Fibroblast of mammary gland (primary cell): ENCODE measurements around the gene TOPBP1.
A peak's percentile ranks its signal among the peaks of the same experiment; 100 is the strongest.

Source experiments
- DNase-seq: peaks from one replicate; pipeline ENCODE4 v3.0.0-alpha.2; 2010; ENCODE audit warnings: low read depth
- H3K4me3 ChIP-seq: 2 replicates; pipeline ENCODE4 v1.5.1; 2011; ENCODE audit warnings: low read depth, mild to moderate bottlenecking, low read length, moderate library complexity; ENCODE audit not compliant: control insufficient read depth
- CTCF ChIP-seq: conservative IDR thresholded peaks from 2 replicates; pipeline ENCODE4 v1.5.1; 2011; ENCODE audit warnings: low read depth, low read length, inconsistent platforms; ENCODE audit not compliant: control insufficient read depth, insufficient read depth

The TOPBP1 gene

DNA sequence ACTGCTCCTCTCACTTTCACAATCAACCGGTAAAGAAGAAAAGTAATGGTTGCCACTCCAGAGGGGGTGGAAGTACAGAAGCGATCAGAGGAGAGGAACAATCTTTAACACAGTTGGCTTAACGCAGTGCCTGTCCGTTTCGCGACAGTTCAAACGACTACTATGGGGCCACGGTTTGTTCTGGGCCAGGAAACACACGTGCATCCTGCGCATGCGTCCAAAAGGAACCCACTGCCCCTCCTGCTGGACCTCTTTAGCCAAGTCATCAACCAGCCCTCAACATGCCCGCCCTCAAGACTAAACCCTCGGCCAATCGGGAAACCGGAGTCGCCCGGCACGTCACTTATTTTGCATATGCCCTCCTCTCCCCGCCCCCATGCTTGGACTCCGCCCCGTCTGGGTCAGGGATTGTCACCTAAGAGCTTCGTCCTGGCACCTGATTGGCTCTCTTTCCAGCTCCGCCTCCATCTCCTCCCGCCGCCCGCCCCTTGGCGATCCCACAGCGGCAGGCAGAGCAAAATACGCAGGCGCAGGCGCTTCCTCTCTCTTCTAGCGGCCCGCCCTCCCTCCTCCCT, 88.6 kb downstream of the TOPBP1 start:
- H3K4me3 ChIP-seq, result peak overlapping the region; percentile 50
- DNase-seq, result peak; percentile 100
- TF ChIP-seq CTCF, result no peak

DNA sequence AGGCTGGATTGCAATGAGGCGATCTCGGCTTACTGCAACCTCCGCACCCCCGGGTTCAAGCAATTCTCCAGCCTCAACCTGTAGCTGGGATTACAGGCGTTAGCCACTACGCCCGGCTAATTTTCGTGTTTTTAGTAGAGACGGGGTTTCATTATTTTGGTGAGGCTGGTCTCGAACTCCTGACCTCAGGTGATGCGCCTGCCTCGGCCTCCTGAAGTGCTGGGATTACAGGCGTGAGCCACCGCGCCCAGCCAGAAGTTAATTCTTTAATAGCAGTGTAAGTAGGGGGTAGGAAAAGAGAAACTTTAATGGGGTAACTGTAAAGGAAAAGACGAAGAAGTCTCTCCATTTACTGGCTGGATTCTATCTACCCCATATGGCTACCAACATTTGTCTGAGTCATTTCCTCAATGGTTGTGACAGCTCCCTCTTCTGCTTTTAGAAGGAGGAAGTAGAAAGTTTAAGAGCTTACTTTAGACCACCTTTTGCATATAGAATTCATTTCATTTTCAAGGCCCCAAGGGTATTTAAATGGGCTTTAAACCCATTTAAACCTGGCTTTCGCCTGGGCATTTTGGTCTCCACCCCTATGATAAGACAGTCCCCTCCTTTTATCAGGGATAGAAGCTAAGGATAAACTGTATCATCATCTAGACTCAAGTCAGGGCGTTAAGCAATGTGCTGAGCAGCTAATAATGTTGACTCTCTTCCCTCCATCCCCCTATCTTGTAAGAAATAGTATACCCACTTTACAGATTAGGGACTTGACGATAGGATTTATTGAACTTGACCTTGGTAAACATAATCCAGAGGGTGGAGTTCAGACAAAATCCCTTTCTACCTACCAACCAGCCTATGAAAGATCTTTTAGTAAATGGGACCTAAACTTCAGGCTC, 89.3 kb downstream of the TOPBP1 start:
- TF ChIP-seq CTCF, result no peak
- H3K4me3 ChIP-seq, result peak overlapping the region; percentile 15
- DNase-seq, result peak; percentile 66

GRCh38 chr3:133570937-133571320, 90.8 kb downstream of the TOPBP1 start:
- DNase-seq, result peak; percentile 48
- TF ChIP-seq CTCF, result no peak

DNA sequence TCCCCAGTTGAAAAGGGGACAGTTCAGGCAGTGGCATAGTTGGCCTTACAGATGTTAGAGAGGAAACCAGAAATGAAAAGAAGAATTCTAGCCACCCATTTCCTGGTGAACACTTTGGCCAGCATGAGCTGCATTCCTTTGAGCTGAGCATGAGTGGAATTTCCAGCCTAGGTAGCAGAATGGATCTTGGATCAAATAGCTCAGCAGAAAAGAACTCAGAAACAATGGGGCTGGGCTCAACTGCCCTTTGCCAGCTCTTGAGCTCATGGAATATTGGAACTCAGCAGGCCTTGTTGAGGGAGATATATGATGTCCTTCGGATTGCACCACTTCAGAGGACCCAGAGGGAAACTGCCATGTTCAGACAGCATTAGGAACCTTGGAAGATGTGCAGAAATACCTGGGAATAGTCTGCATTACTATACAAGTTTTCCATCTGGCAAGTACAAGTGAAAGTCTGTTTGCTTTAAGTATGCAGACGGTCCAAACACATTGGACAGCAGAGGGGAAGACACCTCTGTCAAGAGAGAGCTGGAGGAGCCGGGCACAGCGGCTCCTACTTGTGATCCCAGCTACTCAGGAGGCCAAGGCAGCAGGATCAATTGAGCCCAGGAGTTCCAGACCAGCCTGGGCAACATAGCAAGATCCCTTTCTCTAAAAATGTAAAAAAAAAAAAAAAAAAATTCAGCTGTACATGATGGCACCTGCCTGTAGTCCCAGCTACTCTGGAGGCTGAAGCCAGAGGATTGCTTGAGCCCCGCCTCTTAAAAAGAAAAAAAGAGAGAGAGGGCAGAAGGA, 91.4 kb downstream of the TOPBP1 start:
- no peak for TF ChIP-seq CTCF

More at GRCh38 chr3:133570937-133571320, 90.8 kb downstream of the TOPBP1 start:
- H3K4me3 ChIP-seq, result no peak overlapping the region

DNA sequence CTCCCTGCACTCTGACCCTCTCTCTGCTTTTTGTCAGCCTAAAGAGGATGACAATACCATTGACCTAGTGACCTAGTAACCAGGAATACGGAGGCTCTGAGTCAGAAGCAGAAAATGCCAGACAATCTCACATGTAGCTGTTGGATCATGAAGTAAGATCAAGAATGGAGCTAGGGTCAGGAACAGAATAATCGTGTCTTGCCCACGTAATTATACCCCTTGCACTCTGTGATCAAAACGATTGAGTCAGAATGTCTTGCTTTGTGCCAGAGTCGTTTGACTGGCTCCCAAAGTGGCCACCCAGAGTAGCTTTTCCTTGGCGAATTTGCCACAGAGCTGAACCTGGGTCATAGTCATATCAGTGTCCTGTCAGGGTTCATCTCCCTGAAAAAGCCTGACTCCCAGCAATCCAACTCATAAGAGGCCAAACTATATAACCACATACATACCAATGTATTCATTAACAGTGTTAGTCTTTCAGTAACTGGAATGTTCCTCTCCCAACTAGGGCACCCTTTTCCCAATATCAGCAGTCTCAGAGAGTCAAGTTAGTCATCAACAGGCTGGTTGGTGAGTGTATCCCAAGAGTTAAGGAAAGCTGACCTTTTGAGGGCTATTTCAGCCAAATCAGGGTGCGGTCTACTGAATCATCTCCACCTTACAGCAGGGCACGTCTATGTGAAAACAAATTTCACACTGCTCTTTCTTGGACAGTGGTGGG, 93.3 kb downstream of the TOPBP1 start:
- peak; percentile 97 for DNase-seq
- no peak for TF ChIP-seq CTCF
- H3K4me3 ChIP-seq, result no peak overlapping the region

More for the DNA sequence above, 91.4 kb downstream of the TOPBP1 start:
- no peak overlapping the region for H3K4me3 ChIP-seq
- DNase-seq, result peak; percentile 55

- TF ChIP-seq CTCF, result no peak
- DNase-seq, result no peak
- H3K4me3 ChIP-seq, result no peak overlapping the region
These were observed 97.9 kb downstream of the TOPBP1 start for GRCh38 chr3:133563816-133564215.
